KOPT-K1 (cell line): ENCODE results near the gene RNU1-4.
"Not testable (repeated sequence)": the region's sequence is repeated elsewhere in the genome, so short reads cannot be mapped to it uniquely, and the experiment has no call there.

Source experiments
- H3K27ac ChIP-seq: fragments of 200-600 bp; sonication (generic); 2 replicates; pipeline ENCODE4 v1.5.1; 2016; ENCODE audit warnings: antibody characterized with exemption, mild to moderate bottlenecking, low read depth, low read length; ENCODE audit not compliant: poor library complexity, severe bottlenecking
- H3K36me3 ChIP-seq: fragments of 200-600 bp; sonication (generic); 2 replicates; pipeline ENCODE4 v1.5.1; 2017; ENCODE audit warnings: antibody characterized with exemption, mild to moderate bottlenecking, low read length, moderate library complexity; ENCODE audit not compliant: insufficient read depth
- H3K9me3 ChIP-seq: fragments of 200-600 bp; sonication (generic); 2 replicates; pipeline ENCODE4 v1.5.1; 2017; ENCODE audit warnings: antibody characterized with exemption, low read length, mild to moderate bottlenecking; ENCODE audit not compliant: insufficient read depth, poor library complexity, severe bottlenecking

Gene RNU1-4

GRCh38 chr1:16704076-16704475 lies 36.2 kb upstream of the RNU1-4 start:
- H3K9me3 ChIP-seq, H3K36me3 ChIP-seq, H3K27ac ChIP-seq: not testable (repeated sequence)

DNA sequence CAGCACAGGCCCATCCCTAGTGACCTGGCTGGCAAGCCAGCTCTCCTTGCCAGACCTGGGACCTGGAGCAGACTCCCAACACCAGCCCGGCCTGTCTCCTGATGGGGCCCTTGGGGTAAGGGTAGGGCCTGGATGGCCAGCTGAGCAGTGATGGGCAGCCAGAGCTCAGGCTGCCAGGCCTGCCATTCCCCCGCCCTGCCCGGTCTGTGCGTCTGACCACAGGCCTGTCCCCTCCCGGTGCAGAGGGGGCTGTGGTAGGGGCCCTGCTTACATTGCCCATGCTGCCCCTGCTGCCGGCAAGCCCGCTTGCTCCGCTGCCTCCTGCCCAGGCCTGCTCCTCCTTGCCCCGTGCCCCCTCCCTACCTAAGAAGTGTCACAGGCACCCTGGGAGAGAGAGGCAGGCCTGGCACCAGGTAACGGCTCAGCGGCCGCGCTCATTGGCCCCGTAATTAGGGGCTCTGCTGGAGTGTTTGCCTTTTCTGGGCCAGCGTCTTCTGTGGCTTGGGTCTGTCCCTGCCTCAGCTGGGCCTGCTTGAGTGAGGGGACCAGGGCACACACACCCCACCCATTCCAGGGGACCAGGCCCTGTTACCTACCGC lies 35.7 kb upstream of the RNU1-4 start:
- H3K27ac ChIP-seq, H3K36me3 ChIP-seq, H3K9me3 ChIP-seq: not testable (repeated sequence)

- H3K36me3 ChIP-seq, H3K9me3 ChIP-seq, H3K27ac ChIP-seq: not testable (repeated sequence)
Observed at GRCh38 chr1:16706302-16706701, 34.0 kb upstream of the RNU1-4 start.

GRCh38 chr1:16707130-16708093 lies 32.9 kb upstream of the RNU1-4 start:
- not testable (repeated sequence) for H3K36me3 ChIP-seq, H3K27ac ChIP-seq

GRCh38 chr1:16708704-16709103 lies 31.6 kb upstream of the RNU1-4 start:
- H3K9me3 ChIP-seq, H3K27ac ChIP-seq: not testable (repeated sequence)

More at GRCh38 chr1:16707130-16708093, 32.9 kb upstream of the RNU1-4 start:
- not testable (repeated sequence) for H3K9me3 ChIP-seq

DNA sequence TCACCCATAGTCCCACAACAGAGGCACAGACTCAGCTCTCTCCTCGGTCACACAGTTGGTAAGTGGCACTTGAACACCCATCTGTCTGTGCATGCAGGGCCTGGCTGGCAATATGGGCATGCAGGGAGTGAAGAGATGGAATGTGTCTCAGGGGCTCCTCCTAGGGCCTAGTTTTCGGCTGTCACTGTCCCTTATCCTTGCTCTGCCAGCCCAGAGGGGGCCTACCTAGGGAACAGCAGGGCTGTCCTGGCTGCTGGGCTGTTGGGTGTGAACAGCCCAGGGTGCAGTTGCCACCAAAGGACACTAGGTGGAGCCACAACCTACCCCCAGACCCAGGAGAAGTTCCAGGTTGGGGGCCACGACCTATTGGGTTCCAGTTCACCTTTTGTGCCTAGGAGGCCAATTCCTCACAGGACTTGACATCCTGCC lies 30.6 kb upstream of the RNU1-4 start:
- H3K9me3 ChIP-seq, H3K27ac ChIP-seq, H3K36me3 ChIP-seq: not testable (repeated sequence)

More at GRCh38 chr1:16708704-16709103, 31.6 kb upstream of the RNU1-4 start:
- H3K36me3 ChIP-seq = not testable (repeated sequence)

GRCh38 chr1:16710618-16711017 lies 29.7 kb upstream of the RNU1-4 start:
- not testable (repeated sequence) for H3K9me3 ChIP-seq, H3K27ac ChIP-seq, H3K36me3 ChIP-seq

- H3K9me3 ChIP-seq, H3K27ac ChIP-seq, H3K36me3 ChIP-seq: not testable (repeated sequence)
Observed at GRCh38 chr1:16712131-16712530, 28.2 kb upstream of the RNU1-4 start.

DNA sequence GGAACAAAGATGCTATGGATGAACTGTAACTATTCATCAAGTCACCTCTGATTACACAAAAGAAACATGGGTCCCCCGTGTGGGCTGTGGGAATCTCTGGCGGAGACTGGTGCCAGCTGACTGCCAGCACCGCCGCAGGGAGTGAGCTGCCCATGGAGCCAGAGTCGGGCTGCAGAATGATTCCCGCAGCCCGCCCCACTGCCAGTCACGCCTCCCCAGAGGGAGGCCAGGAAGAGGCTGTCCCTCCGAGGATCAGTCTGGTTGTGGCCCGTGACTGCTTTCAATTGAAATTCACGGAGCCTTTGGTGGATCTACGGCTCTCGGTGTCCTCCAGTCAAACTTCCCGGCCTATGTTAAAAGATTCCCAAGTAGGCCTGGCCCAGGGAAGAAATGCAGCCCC lies 27.7 kb upstream of the RNU1-4 start:
- not testable (repeated sequence) for H3K27ac ChIP-seq, H3K9me3 ChIP-seq, H3K36me3 ChIP-seq

DNA sequence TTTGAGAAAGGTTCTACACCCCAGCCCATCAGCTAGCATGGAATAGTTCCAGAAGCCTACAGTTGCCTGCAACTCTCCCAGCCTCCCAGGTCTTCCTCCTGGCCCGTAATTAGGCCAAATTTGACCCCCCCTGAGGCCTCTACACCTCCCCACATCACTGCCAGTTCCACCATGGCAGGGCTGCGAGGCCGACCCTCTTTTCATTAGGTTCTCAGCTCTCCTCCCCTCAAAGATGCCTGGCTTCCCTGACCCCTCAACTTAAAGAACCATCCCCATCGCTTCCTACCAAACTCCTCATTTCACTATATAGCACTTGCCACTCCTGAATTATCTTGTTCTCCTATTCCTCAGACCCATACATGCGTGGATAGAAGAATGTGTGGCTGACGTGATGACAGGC lies 27.3 kb upstream of the RNU1-4 start:
- H3K9me3 ChIP-seq, H3K36me3 ChIP-seq, H3K27ac ChIP-seq: not testable (repeated sequence)

DNA sequence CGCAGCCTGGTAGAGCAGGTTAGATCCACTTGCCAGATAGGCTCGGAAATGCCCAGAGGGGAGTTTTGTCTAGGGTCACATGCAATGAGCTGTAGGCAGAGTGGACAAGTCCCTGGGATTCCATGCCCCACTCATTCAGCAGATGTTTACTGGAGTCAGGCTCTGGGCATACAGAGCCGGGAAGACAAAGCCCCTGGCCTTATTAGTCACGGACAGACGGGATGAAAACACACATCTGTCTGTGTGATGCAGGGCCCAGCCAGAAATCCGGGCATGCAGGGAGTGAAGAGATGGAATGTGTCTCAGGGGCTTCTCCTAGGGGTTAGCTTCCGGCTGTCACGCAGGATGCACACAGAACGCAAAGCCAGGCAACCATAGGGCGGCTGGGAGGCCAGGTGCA lies 26.8 kb upstream of the RNU1-4 start:
- H3K9me3 ChIP-seq, H3K36me3 ChIP-seq, H3K27ac ChIP-seq: not testable (repeated sequence)

GRCh38 chr1:16716691-16717335 lies 23.5 kb upstream of the RNU1-4 start:
- Histone ChIP-seq H3K9me3 (no peaks in the 10 kb centered on the region), H3K36me3 (no peaks in the 10 kb centered on the region), H3K27ac (no peak overlapping the region)

DNA sequence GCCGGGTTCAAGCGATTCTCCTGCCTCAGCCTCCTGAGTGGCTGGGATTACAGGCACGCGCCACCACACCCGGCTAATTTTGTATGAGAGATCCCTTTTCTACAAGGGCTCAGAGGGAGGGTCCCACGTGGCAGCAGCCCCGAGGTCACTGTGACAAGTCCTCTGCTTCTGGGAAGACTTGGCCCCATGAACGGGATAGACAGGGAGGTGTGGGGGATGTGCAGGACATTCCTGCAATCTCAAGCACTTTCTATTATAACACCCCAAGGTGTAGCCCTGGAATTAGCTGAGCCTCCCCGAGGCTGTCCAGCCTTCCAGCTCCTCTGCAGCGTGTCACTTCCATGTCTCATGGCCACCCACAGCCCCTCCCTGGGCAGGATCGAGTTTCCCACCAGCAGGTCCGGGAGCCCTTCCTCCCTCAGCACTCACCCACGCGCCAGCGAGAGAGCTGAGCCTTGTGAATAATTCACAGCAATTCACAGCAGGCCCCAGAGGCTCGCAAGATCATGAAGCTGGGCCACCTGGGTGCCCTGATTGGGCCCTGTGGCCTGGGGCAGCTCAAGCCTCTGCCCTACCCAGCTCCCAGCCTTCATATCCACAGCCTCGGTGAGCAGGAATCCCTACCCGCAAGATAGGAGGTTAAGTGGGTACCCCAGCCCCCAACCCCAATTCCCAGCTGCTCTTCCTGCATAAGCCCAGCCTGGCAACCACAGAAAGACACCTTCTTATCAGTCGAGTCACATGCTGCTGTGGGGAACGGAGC lies 22.8 kb upstream of the RNU1-4 start:
- Histone ChIP-seq H3K27ac (no peak overlapping the region), H3K9me3 (no peaks in the 10 kb centered on the region)

GRCh38 chr1:16718099-16718907 lies 22.0 kb upstream of the RNU1-4 start:
- not testable (repeated sequence) for H3K36me3 ChIP-seq, H3K9me3 ChIP-seq, H3K27ac ChIP-seq

More for the DNA sequence above, 22.8 kb upstream of the RNU1-4 start:
- H3K36me3 ChIP-seq = no peaks in the 10 kb centered on the region
